Calu3 (cell line): ENCODE data around the gene ADAMTSL3. TPM values are rescaled to one million over a fixed set of nuclear protein-coding genes. Genes with fewer than 3 reads are reported as not detected.

Experiments
- BruUV-seq: library from RNA; stranded (reverse); fragments of 400-500 nt; replicated peaks from 2 replicates; lab custom pipeline; 2021; lab: Mats Ljungman, UMichigan
- CTCF ChIA-PET: fragments of 300-600 bp; sonication (Branson Sonifier 250); formaldehyde crosslinking; loops from one replicate; lab custom pipeline; 2022; ENCODE audit warnings: antibody characterized with exemption; lab: Charles Lee
- DNase-seq: peaks from one replicate; pipeline ENCODE4 v3.0.0; 2022
- H3K27ac Mint-ChIP-seq: one replicate; pipeline ENCODE4 v1.8.0; 2022; ENCODE audit warnings: mixed read lengths; ENCODE audit not compliant: unreplicated experiment
- H3K27me3 Mint-ChIP-seq: one replicate; pipeline ENCODE4 v1.8.0; 2022; ENCODE audit warnings: mixed read lengths; ENCODE audit not compliant: unreplicated experiment
- H3K36me3 Mint-ChIP-seq: one replicate; pipeline ENCODE4 v1.8.0; 2022; ENCODE audit warnings: mild to moderate bottlenecking, moderate library complexity, mixed read lengths; ENCODE audit not compliant: insufficient read depth, unreplicated experiment
- H3K4me1 Mint-ChIP-seq: one replicate; pipeline ENCODE4 v1.8.0; 2022; ENCODE audit warnings: mild to moderate bottlenecking, low read depth, mixed read lengths; ENCODE audit not compliant: unreplicated experiment
- H3K4me3 Mint-ChIP-seq: one replicate; pipeline ENCODE4 v1.8.0; 2022; ENCODE audit warnings: mild to moderate bottlenecking, low read depth, moderate library complexity, mixed read lengths; ENCODE audit not compliant: unreplicated experiment
- H3K9me3 Mint-ChIP-seq: one replicate; pipeline ENCODE4 v1.8.0; 2022; ENCODE audit warnings: low read depth, mixed read lengths; ENCODE audit not compliant: unreplicated experiment
- CTCF ChIP-seq: fragments of 200-600 bp; IDR thresholded peaks from one replicate; pipeline ENCODE4 v1.8.0; 2022; ENCODE audit warnings: antibody characterized with exemption; ENCODE audit not compliant: unreplicated experiment
- intact Hi-C: fragments of 100-400 bp; cut with micrococcal nuclease; formaldehyde crosslinking; loops from one replicate; pipeline ENCODE4 v1.10.0; 2022; ENCODE audit not compliant: unreplicated experiment
- total RNA-seq: library from RNA; stranded (reverse); gene quantifications from 2 replicates; pipeline ENCODE4 v1.2.3, GENCODE V29; 2022

Gene ADAMTSL3
- total RNA-seq, 1 experiment from 2014 or later = 2.4 TPM

- Mint-ChIP-seq H3K27ac (no peak overlapping the region), H3K27me3 (no peaks in the 10 kb centered on the region), H3K9me3 (peaks cover 7% of the 10 kb centered on the region), H3K36me3 (no peaks in the 10 kb centered on the region), H3K4me3 (no peak overlapping the region), H3K4me1 (no peaks in the 10 kb centered on the region)
- CTCF ChIA-PET = no interaction called here
- DNase-seq = no peak
- no peak for TF ChIP-seq CTCF
- intact Hi-C loops = no loop called here
- BruUV-seq = no TSS peak
Measured at GRCh38 chr15:84009616-84010015, 355.7 kb downstream of the ADAMTSL3 start.

- H3K27me3 Mint-ChIP-seq = no peaks in the 10 kb centered on the region
- peaks cover 7% of the 10 kb centered on the region for H3K9me3 Mint-ChIP-seq
- intact Hi-C loops = no loop called here
- no peak overlapping the region for H3K27ac Mint-ChIP-seq
- H3K4me1 Mint-ChIP-seq = no peaks in the 10 kb centered on the region
- no peaks in the 10 kb centered on the region for H3K36me3 Mint-ChIP-seq
- no peak for DNase-seq
- CTCF ChIA-PET = interaction anchor here (1.0 kb wide), 1 partner anchor 21 kb away, joined by 3 read pairs; no protein-coding TSS in a partner anchor
- H3K4me3 Mint-ChIP-seq = no peak overlapping the region
- no TSS peak for BruUV-seq
- no peak for TF ChIP-seq CTCF
Measured at GRCh38 chr15:84010246-84010645, 356.3 kb downstream of the ADAMTSL3 start.

- Mint-ChIP-seq H3K4me1 (no peaks in the 10 kb centered on the region), H3K27ac (no peak overlapping the region), H3K36me3 (no peaks in the 10 kb centered on the region), H3K4me3 (no peak overlapping the region), H3K27me3 (no peaks in the 10 kb centered on the region), H3K9me3 (peaks cover 7% of the 10 kb centered on the region)
- CTCF ChIA-PET = interaction anchor here (0.6 kb wide), 1 partner anchor 13 kb away, joined by 3 read pairs; no protein-coding TSS in a partner anchor
- BruUV-seq = no TSS peak
- intact Hi-C loops = no loop called here
- no peak for TF ChIP-seq CTCF
- DNase-seq = no peak
Measured at GRCh38 chr15:84016371-84016770, 362.4 kb downstream of the ADAMTSL3 start.

GRCh38 chr15:84022516-84022915, 368.6 kb downstream of the ADAMTSL3 start:
- H3K9me3 Mint-ChIP-seq = peaks cover 3% of the 10 kb centered on the region
- DNase-seq = no peak
- no peak overlapping the region for H3K27ac Mint-ChIP-seq
- H3K4me3 Mint-ChIP-seq = no peak overlapping the region
- CTCF ChIA-PET = no interaction called here
- no peak for TF ChIP-seq CTCF
- H3K4me1 Mint-ChIP-seq = no peaks in the 10 kb centered on the region
- no TSS peak for BruUV-seq
- H3K27me3 Mint-ChIP-seq = peaks cover 6% of the 10 kb centered on the region
- H3K36me3 Mint-ChIP-seq = no peaks in the 10 kb centered on the region
- intact Hi-C loops = loop anchor here (2.0 kb wide), 2 partner anchors 22 to 276 kb away; no protein-coding TSS in a partner anchor
